Cardiac muscle cell (in vitro differentiated cells and primary cell): ENCODE results near the gene KLRB1. TPM values are rescaled to one million over a fixed set of nuclear protein-coding genes. Genes with fewer than 3 reads are reported as not detected.
"Not testable (repeated sequence)": the region's sequence is repeated elsewhere in the genome, so short reads cannot be mapped to it uniquely, and the experiment has no call there.

Source experiments
- DNase-seq, 2 donors: peaks; one replicate each; pipeline versions ENCODE4 v3.0.0 to v3.0.0-alpha.2; 2010 to 2017; ENCODE audit warnings: low read depth in 1 of 2, low spot score in 1 of 2
- H3K27ac ChIP-seq: fragments of 200-600 bp; sonication (generic); 2 replicates; pipeline ENCODE4 v1.5.1; 2016
- H3K27me3 ChIP-seq: fragments of 200-600 bp; sonication (generic); 2 replicates; pipeline ENCODE4 v1.6.0; 2016; ENCODE audit warnings: control low read depth
- H3K36me3 ChIP-seq: fragments of 200-600 bp; sonication (generic); 2 replicates; pipeline ENCODE4 v1.5.1; 2016; ENCODE audit warnings: control low read depth
- H3K4me1 ChIP-seq: fragments of 200-600 bp; sonication (generic); 2 replicates; pipeline ENCODE4 v1.8.1; 2017; ENCODE audit warnings: low read depth, mild to moderate bottlenecking, mixed run types
- H3K4me3 ChIP-seq: fragments of 200-600 bp; sonication (generic); 2 replicates; pipeline ENCODE4 v1.5.1; 2016; ENCODE audit warnings: mild to moderate bottlenecking
- H3K9me3 ChIP-seq: fragments of 200-600 bp; sonication (generic); 2 replicates; pipeline ENCODE4 v1.5.1; 2017; ENCODE audit warnings: low read depth, mild to moderate bottlenecking, control low read depth
- CTCF ChIP-seq: IDR thresholded peaks from 2 replicates; pipeline ENCODE4 v1.5.1; 2012; ENCODE audit warnings: low read depth, mild to moderate bottlenecking, low read length
- polyA plus RNA-seq: library from polyadenylated mRNA; unstranded; fragments of >200 nt; fragmentation: Nextera tagmentation; extraction: Ambion mirVana; gene quantifications from 2 replicates; pipeline ENCODE4 v1.2.1, GENCODE V29; 2016
- total RNA-seq: library from RNA; depleted of rRNA; stranded (reverse); fragments of >200 nt; gene quantifications from 2 replicates; pipeline ENCODE4 v1.2.3, GENCODE V29; 2016

KLRB1 gene
- total and polyA plus RNA-seq, 2 experiments from 2014 or later = not detected

- DNase-seq = peak; percentile 87 to 90
- Histone ChIP-seq H3K4me1 (peaks cover 14% of the 10 kb centered on the region), H3K36me3 (no peaks in the 10 kb centered on the region), H3K4me3 (peak overlapping the region; percentile 55), H3K9me3 (no peaks in the 10 kb centered on the region), H3K27ac (peak overlapping the region; percentile 87), H3K27me3 (no peaks in the 10 kb centered on the region)
- TF ChIP-seq CTCF = no peak
Measured at GRCh38 chr12:9647825-9648700, 40.3 kb upstream of the KLRB1 start.

- no peaks in the 10 kb centered on the region for H3K27me3 ChIP-seq
- no peak for TF ChIP-seq CTCF
- no peaks in the 10 kb centered on the region for H3K36me3 ChIP-seq
- H3K4me3 ChIP-seq = peak overlapping the region; percentile 55
- DNase-seq = peak; percentile 2 to 50
- peaks cover 10% of the 10 kb centered on the region for H3K4me1 ChIP-seq
- peak overlapping the region; percentile 87 for H3K27ac ChIP-seq
- no peaks in the 10 kb centered on the region for H3K9me3 ChIP-seq
Measured at GRCh38 chr12:9646794-9647781, 39.4 kb upstream of the KLRB1 start.

GRCh38 chr12:9644985-9645551, 37.4 kb upstream of the KLRB1 start:
- H3K27me3 ChIP-seq, H3K9me3 ChIP-seq, H3K4me3 ChIP-seq, H3K36me3 ChIP-seq, H3K4me1 ChIP-seq, H3K27ac ChIP-seq, DNase-seq: not testable (repeated sequence)

GRCh38 chr12:9643266-9643660, 35.5 kb upstream of the KLRB1 start:
- Histone ChIP-seq H3K27me3 (no peaks in the 10 kb centered on the region), H3K36me3 (no peaks in the 10 kb centered on the region), H3K4me3 (no peak overlapping the region), H3K4me1 (no peaks in the 10 kb centered on the region), H3K9me3 (no peaks in the 10 kb centered on the region), H3K27ac (no peak overlapping the region)
- no peak for TF ChIP-seq CTCF
- no peak for DNase-seq

GRCh38 chr12:9642606-9643265, 35.0 kb upstream of the KLRB1 start:
- H3K4me3 ChIP-seq = no peak overlapping the region
- no peaks in the 10 kb centered on the region for H3K27me3 ChIP-seq
- no peak overlapping the region for H3K27ac ChIP-seq
- no peak for DNase-seq
- no peaks in the 10 kb centered on the region for H3K36me3 ChIP-seq
- TF ChIP-seq CTCF = no peak
- no peaks in the 10 kb centered on the region for H3K4me1 ChIP-seq
- no peaks in the 10 kb centered on the region for H3K9me3 ChIP-seq
